Measurements from ENCODE around the gene HIPK2. TPM values are rescaled to one million over a fixed set of nuclear protein-coding genes. Genes with fewer than 3 reads are reported as not detected.

Gene HIPK2
- total and polyA plus RNA-seq, 10 of the 15 experiments (the other 5 are each of a cell fraction or from before 2014, with no cell fraction given): 1.7 to 39.0 (median 9.4) TPM

- TF ChIP-seq PKNOX1 (IDR thresholded peaks at IDR 0.05) (no peak), BACH1 (IDR thresholded peaks at IDR 0.05; ENCODE audit: borderline replicate concordance) (no peak)
Measured at GRCh38 chr7:139587535-139587934, 190.3 kb downstream of the HIPK2 start (continued).

- Histone ChIP-seq H3K4me3 (no peak overlapping the region), H3K9me3 (replicated peaks; ENCODE audit: control insufficient read depth, insufficient read depth, low read length) (no peaks in the 10 kb centered on the region), H3K4me1 (ENCODE audit: control insufficient read depth, insufficient read depth, low read length) (no peaks in the 10 kb centered on the region), H2AFZ (ENCODE audit: control insufficient read depth, low read depth, low read length) (no peak overlapping the region), H3K4me2 (ENCODE audit: control insufficient read depth, insufficient read depth) (no peak overlapping the region), H3K9ac (ENCODE audit: control insufficient read depth, insufficient read depth, low read length) (no peak overlapping the region), H3K27me3 (replicated peaks in 1 of 2; ENCODE audit: control insufficient read depth in 2 of 2, insufficient read depth in 2 of 2, low read length in 1 of 2) (no peaks in the 10 kb centered on the region), H3K36me3 (ENCODE audit: control insufficient read depth in 2 of 2, insufficient read depth in 2 of 2, low read length in 1 of 2) (peaks cover 0 to 14% of the 10 kb centered on the region in 2 experiments; a peak in 3 of 4 replicates), H3K27ac (ENCODE audit: control insufficient read depth, insufficient read depth) (no peak overlapping the region), H4K20me1 (ENCODE audit: control insufficient read depth, insufficient read depth) (no peaks in the 10 kb centered on the region), H3K79me2 (ENCODE audit: control insufficient read depth, insufficient read depth, low read length) (no peaks in the 10 kb centered on the region)
- TF ChIP-seq EGR1 (IDR thresholded peaks at IDR 0.05; ENCODE audit: borderline replicate concordance in 1 of 2, low read depth in 2 of 2, low read length in 2 of 2) (no peak), NR2F1 (conservative IDR thresholded peaks at IDR 0.05) (no peak), KLF5 (IDR thresholded peaks at IDR 0.05; ENCODE audit: partially characterized antibody) (no peak), CREB1 (IDR thresholded peaks at IDR 0.05; ENCODE audit: low read depth) (no peak), NFYA (IDR thresholded peaks at IDR 0.05; ENCODE audit: borderline replicate concordance, low read depth, low read length) (no peak), MEF2B (IDR thresholded peaks at IDR 0.05; ENCODE audit: partially characterized antibody, poor library complexity, severe bottlenecking) (no peak), MYB (IDR thresholded peaks at IDR 0.05; ENCODE audit: borderline replicate concordance, low read depth, low read length) (no peak), MLLT1 (IDR thresholded peaks at IDR 0.05) (no peak), BRCA1 (IDR thresholded peaks at IDR 0.05; ENCODE audit: low read depth, low read length) (no peak), YBX1 (IDR thresholded peaks at IDR 0.05) (no peak), NBN (IDR thresholded peaks at IDR 0.05) (no peak), ZZZ3 (IDR thresholded peaks at IDR 0.05; ENCODE audit: control insufficient read depth, insufficient read length, low read depth) (no peak), EED (IDR thresholded peaks at IDR 0.05; ENCODE audit: low read depth) (no peak), SREBF1 (IDR thresholded peaks at IDR 0.05; ENCODE audit: low read length) (no peak), HDAC6 (IDR thresholded peaks at IDR 0.05; ENCODE audit: unreplicated experiment) (no peak), ATF3 (IDR thresholded peaks at IDR 0.05; ENCODE audit: borderline replicate concordance, extremely low read depth, low read depth, low read length) (no peak), DPF2 (IDR thresholded peaks at IDR 0.05) (no peak), PML (IDR thresholded peaks at IDR 0.05; ENCODE audit: low read length) (no peak), IRF5 (IDR thresholded peaks at IDR 0.05; ENCODE audit: borderline replicate concordance) (no peak)
- no peak for ATAC-seq
- no peak for FAIRE-seq
- SMC1A ChIA-PET (ENCODE audit: uncharacterized antibody, unreplicated experiment): no interaction called here
- CTCF ChIA-PET: interaction anchor here (1.1 to 2.3 kb wide), 2 partner anchors 15 to 417 kb away, joined by 3 to 13 read pairs; no protein-coding TSS in a partner anchor
- DNase-seq (ENCODE audit: low read depth, low spot score): no peak
- RAD21 ChIA-PET (ENCODE audit: unreplicated experiment): no interaction called here
- BruUV-seq (replicated peaks): no TSS peak
- POLR2A ChIA-PET: no interaction called here
- WGBS (ENCODE audit: insufficient coverage, insufficient replicate concordance, low lambda C conversion rate, missing lambda C conversion rate): 74% methylated on average over 3 of the region's 3 CpGs
- intact Hi-C loops (cut with micrococcal nuclease; ENCODE audit: unreplicated experiment): no loop called here
- in situ Hi-C loops (cut with MboI): no loop called here
Measured at GRCh38 chr7:139586286-139586685, 191.5 kb downstream of the HIPK2 start.

Measured in GM12878 (cell line).